Right cardiac atrium (tissue), 5 donors: Measurements from ENCODE around the gene GPX2. TPM values are rescaled to one million over a fixed set of nuclear protein-coding genes. Genes with fewer than 3 reads are reported as not detected.

Experiments
- ATAC-seq, 2 donors: fragments of 200-7000 bp; cut with Tn5 transposase; one replicate each; pipeline versions ENCODE4 v1.8.0 to v1.9.1; 2020; ENCODE audit warnings: moderate library complexity in 2 of 2, mild to moderate bottlenecking in 1 of 2
- DNase-seq, 3 donors: peaks; one replicate each; pipeline ENCODE4 v3.0.0-alpha.2; 2020
- H3K27ac ChIP-seq: one replicate; pipeline ENCODE4 v1.5.1; 2013; ENCODE audit warnings: mild to moderate bottlenecking, low read length, control low read depth, moderate library complexity
- H3K27me3 ChIP-seq: one replicate; pipeline ENCODE4 v1.6.1; 2013; ENCODE audit not compliant: control insufficient read depth, insufficient read depth
- H3K4me1 ChIP-seq: one replicate; pipeline ENCODE4 v1.6.1; 2013; ENCODE audit warnings: low read length; ENCODE audit not compliant: control insufficient read depth, insufficient read depth
- H3K4me3 ChIP-seq: one replicate; pipeline ENCODE4 v1.5.1; 2013; ENCODE audit warnings: low read length, control low read depth
- H3K9me3 ChIP-seq: one replicate; pipeline ENCODE4 v1.6.1; 2013; ENCODE audit warnings: low read length; ENCODE audit not compliant: control insufficient read depth
- WGBS: extraction: QIAGEN DNeasy Blood & Tissue Kit; methylation state at CpG from one replicate; pipeline ENCODE4 v1.1.7; 2013; 5-methylcytosine and 5-hydroxymethylcytosine counted together
- intact Hi-C, 4 donors: fragments of 100-400 bp; cut with DNase I; formaldehyde crosslinking; loops; one replicate each; pipeline versions ENCODE4 v1.11.0 to v1.14.0; 2022 to 2023
- polyA plus RNA-seq: library from polyadenylated mRNA; stranded (reverse); fragments of 200-250 nt; gene quantifications from one replicate; pipeline ENCODE4 v1.2.3, GENCODE V29; 2013
- total RNA-seq, 4 donors: library from RNA; stranded (reverse); fragmentation: NEBNext Ultra II Directional; extraction: Animal tissue kit (Norgen Biotek cat#: 25700); gene quantifications; one replicate each; pipeline ENCODE4 v1.2.1, GENCODE V29; 2021
- donor health status: healthy with polysubstance abuse.
- donor health status: DM: no; HTN: yes; CAD: no.
- donor health status: DM: no; HTN: no; CAD: no.
- donor health status: DM: no; HTN: yes; CAD: no; lungs with severe emphysema.
- donor health status: DM: yes; HTN: yes; CAD: no.

Gene GPX2
- total and polyA plus RNA-seq, 5 donors: 0.23 TPM; not detected in 4

GRCh38 chr14:64971943-64972791 lies 29.6 kb upstream of the GPX2 start, which contains the start of gene RAB15:
RAB15 (minus strand) TSS chr14:64972336; CDS start chr14:64972076, 260 bp downstream.
- WGBS: under 1% methylated on average over 94 of the region's 96 CpGs
- peak; percentile 80 to 81 for ATAC-seq
- Histone ChIP-seq H3K4me3 (peak within 1 kb of the TSS; percentile 98), H3K4me1 (no peaks in the 10 kb centered on the region), H3K27me3 (no peaks in the 10 kb centered on the region), H3K9me3 (no peaks in the 10 kb centered on the region), H3K27ac (no peak within 1 kb of the TSS)
- DNase-seq: peak; percentile 39 to 77 (median 71)
- intact Hi-C loops: loop anchor here in 1 of 4 donors (10.0 kb wide), 1 partner anchor 147 kb away; no protein-coding TSS in a partner anchor

GRCh38 chr14:64971491-64971942 lies 29.0 kb upstream of the GPX2 start:
- 2% methylated on average over 31 of the region's 31 CpGs for WGBS
- DNase-seq (peak in 1 of 3 donors; percentile 56), ATAC-seq (peak; percentile 8 to 9)
- no peaks in the 10 kb centered on the region for H3K4me1 ChIP-seq
- no peaks in the 10 kb centered on the region for H3K27me3 ChIP-seq
- H3K9me3 ChIP-seq: no peaks in the 10 kb centered on the region
- no peak overlapping the region for H3K27ac ChIP-seq
- peak overlapping the region; percentile 98 for H3K4me3 ChIP-seq
- intact Hi-C loops: loop anchor here in 1 of 4 donors (10.0 kb wide), 1 partner anchor 147 kb away; no protein-coding TSS in a partner anchor

GRCh38 chr14:64970776-64971477 lies 28.4 kb upstream of the GPX2 start:
- H3K27ac ChIP-seq: no peak overlapping the region
- no peak for DNase-seq
- peak; percentile 3 to 11 for ATAC-seq
- intact Hi-C loops: loop anchor here in 1 of 4 donors (10.0 kb wide), 1 partner anchor 146 kb away; no protein-coding TSS in a partner anchor
- H3K4me3 ChIP-seq: peak overlapping the region; percentile 98
- 57% methylated on average over 8 of the region's 8 CpGs for WGBS
- no peaks in the 10 kb centered on the region for H3K4me1 ChIP-seq
- no peaks in the 10 kb centered on the region for H3K27me3 ChIP-seq
- no peaks in the 10 kb centered on the region for H3K9me3 ChIP-seq

GRCh38 chr14:64970041-64970440 lies 27.5 kb upstream of the GPX2 start:
- DNase-seq (no peak), ATAC-seq (no peak)
- no peaks in the 10 kb centered on the region for H3K9me3 ChIP-seq
- no peaks in the 10 kb centered on the region for H3K27me3 ChIP-seq
- H3K27ac ChIP-seq: no peak overlapping the region
- WGBS: 86% methylated on average over 3 of the region's 3 CpGs
- H3K4me3 ChIP-seq: no peak overlapping the region
- intact Hi-C loops: loop anchor here in 1 of 4 donors (10.0 kb wide), 1 partner anchor 145 kb away; no protein-coding TSS in a partner anchor
- H3K4me1 ChIP-seq: no peaks in the 10 kb centered on the region

GRCh38 chr14:64968651-64969050 lies 26.1 kb upstream of the GPX2 start:
- DNase-seq (no peak), ATAC-seq (no peak)
- intact Hi-C loops: no loop called here
- WGBS: 87% methylated on average over 6 of the region's 6 CpGs
- H3K27me3 ChIP-seq: no peaks in the 10 kb centered on the region
- H3K4me1 ChIP-seq: no peaks in the 10 kb centered on the region
- no peak overlapping the region for H3K27ac ChIP-seq
- H3K9me3 ChIP-seq: no peaks in the 10 kb centered on the region
- H3K4me3 ChIP-seq: no peak overlapping the region

GRCh38 chr14:64968167-64968566 lies 25.6 kb upstream of the GPX2 start:
- no peaks in the 10 kb centered on the region for H3K9me3 ChIP-seq
- H3K4me3 ChIP-seq: no peak overlapping the region
- DNase-seq (no peak), ATAC-seq (no peak)
- no peaks in the 10 kb centered on the region for H3K4me1 ChIP-seq
- 87% methylated on average over 7 of the region's 7 CpGs for WGBS
- H3K27me3 ChIP-seq: no peaks in the 10 kb centered on the region
- intact Hi-C loops: no loop called here
- no peak overlapping the region for H3K27ac ChIP-seq

GRCh38 chr14:64966976-64967375 lies 24.4 kb upstream of the GPX2 start:
- no peak overlapping the region for H3K27ac ChIP-seq
- H3K9me3 ChIP-seq: no peaks in the 10 kb centered on the region
- no peak overlapping the region for H3K4me3 ChIP-seq
- intact Hi-C loops: no loop called here
- no peak for DNase-seq
- WGBS: 95% methylated on average over 2 of the region's 2 CpGs
- H3K27me3 ChIP-seq: no peaks in the 10 kb centered on the region
- no peak for ATAC-seq
- H3K4me1 ChIP-seq: no peaks in the 10 kb centered on the region

GRCh38 chr14:64965356-64966000 lies 22.9 kb upstream of the GPX2 start:
- no peak for DNase-seq
- H3K4me3 ChIP-seq: no peak overlapping the region
- no peaks in the 10 kb centered on the region for H3K27me3 ChIP-seq
- ATAC-seq: peak in 1 of 2 donors; percentile 59
- H3K9me3 ChIP-seq: no peaks in the 10 kb centered on the region
- no peaks in the 10 kb centered on the region for H3K4me1 ChIP-seq
- H3K27ac ChIP-seq: no peak overlapping the region
- intact Hi-C loops: no loop called here
- WGBS: 81% methylated on average over 15 of the region's 15 CpGs

GRCh38 chr14:64963611-64964010 lies 21.1 kb upstream of the GPX2 start:
- H3K4me3 ChIP-seq: no peak overlapping the region
- no peaks in the 10 kb centered on the region for H3K9me3 ChIP-seq
- no peaks in the 10 kb centered on the region for H3K27me3 ChIP-seq
- no peak overlapping the region for H3K27ac ChIP-seq
- 62% methylated on average over 1 of the region's 1 CpG for WGBS
- no peaks in the 10 kb centered on the region for H3K4me1 ChIP-seq
- intact Hi-C loops: no loop called here
- DNase-seq (no peak), ATAC-seq (no peak)

- Histone ChIP-seq H3K4me3 (no peak overlapping the region), H3K9me3 (no peaks in the 10 kb centered on the region), H3K27me3 (no peaks in the 10 kb centered on the region), H3K4me1 (no peaks in the 10 kb centered on the region), H3K27ac (no peak overlapping the region)
- WGBS: 61% methylated on average over 5 of the region's 5 CpGs
- intact Hi-C loops: no loop called here
- DNase-seq: peak in 1 of 3 donors; percentile 51
- ATAC-seq: peak; percentile 22 to 25
Measured at GRCh38 chr14:64960762-64961276, 18.3 kb upstream of the GPX2 start.
